Activated CD4-positive, alpha-beta T cell treated with anti-CD3 and anti-CD28 coated beads, Interleukin-2, amount 10 ng/mL, durations not matched to agents 24 days and 14 days (primary cell): Measurements from ENCODE around the gene SLC15A3. TPM values are rescaled to one million over a fixed set of nuclear protein-coding genes. Genes with fewer than 3 reads are reported as not detected.
A peak's percentile ranks its signal among the peaks of the same experiment; 100 is the strongest.

Experiments used
- DNase-seq: peaks from one replicate; pipeline ENCODE4 v3.0.0; 2022
- H3K27ac Mint-ChIP-seq: one replicate; pipeline ENCODE4 v1.8.0; 2022; ENCODE audit warnings: mild to moderate bottlenecking, mixed read lengths
- H3K27me3 Mint-ChIP-seq: one replicate; pipeline ENCODE4 v1.8.0; 2022; ENCODE audit warnings: mixed read lengths
- H3K36me3 Mint-ChIP-seq: one replicate; pipeline ENCODE4 v1.8.0; 2022; ENCODE audit warnings: low read depth, mild to moderate bottlenecking, mixed read lengths
- H3K4me1 Mint-ChIP-seq: one replicate; pipeline ENCODE4 v1.8.0; 2021; ENCODE audit warnings: mixed read lengths
- H3K4me3 Mint-ChIP-seq: one replicate; pipeline ENCODE4 v1.8.0; 2022; ENCODE audit warnings: mild to moderate bottlenecking, moderate library complexity, mixed read lengths
- H3K9me3 Mint-ChIP-seq: one replicate; pipeline ENCODE4 v1.8.0; 2021; ENCODE audit warnings: mixed read lengths
- intact Hi-C: fragments of 100-400 bp; cut with micrococcal nuclease; formaldehyde crosslinking; loops from one replicate; pipeline ENCODE4 v1.15.1; 2023
- total RNA-seq: library from RNA; stranded (reverse); gene quantifications from 2 replicates; pipeline ENCODE4 v1.2.3, GENCODE V29; 2022

SLC15A3 gene
- total RNA-seq, 1 donor from 2014 or later = 4.0 TPM

GRCh38 chr11:60906132-60906972 lies 45.6 kb downstream of the SLC15A3 start, which contains the start of gene PRPF19:
Gene PRPF19 (minus strand): TSS chr11:60906585. CDS start chr11:60906382, 203 bp downstream.
- H3K36me3 Mint-ChIP-seq = peaks cover 27% of the 10 kb centered on the region
- no peaks in the 10 kb centered on the region for H3K9me3 Mint-ChIP-seq
- H3K4me1 Mint-ChIP-seq = peaks cover 29% of the 10 kb centered on the region
- H3K27ac Mint-ChIP-seq = peak within 1 kb of the TSS; percentile 92
- intact Hi-C loops = loop anchor here (1.0 to 2.0 kb wide), 4 partner anchors 9 to 427 kb away; partner anchors contain the start of genes CCDC86, DDB1, TKFC and VPS37C
- DNase-seq = peak; percentile 100
- H3K27me3 Mint-ChIP-seq = peaks cover 5% of the 10 kb centered on the region
- peak within 1 kb of the TSS; percentile 91 for H3K4me3 Mint-ChIP-seq

GRCh38 chr11:60905551-60906113 lies 46.3 kb downstream of the SLC15A3 start:
- no peaks in the 10 kb centered on the region for H3K9me3 Mint-ChIP-seq
- peaks cover 29% of the 10 kb centered on the region for H3K4me1 Mint-ChIP-seq
- peak; percentile 67 for DNase-seq
- peaks cover 5% of the 10 kb centered on the region for H3K27me3 Mint-ChIP-seq
- intact Hi-C loops = loop anchor here (1.0 to 2.0 kb wide), 4 partner anchors 10 to 428 kb away; partner anchors contain the start of genes CCDC86, DDB1, TKFC and VPS37C
- peaks cover 34% of the 10 kb centered on the region for H3K36me3 Mint-ChIP-seq
- peak overlapping the region; percentile 91 for H3K4me3 Mint-ChIP-seq
- H3K27ac Mint-ChIP-seq = peak overlapping the region; percentile 92

GRCh38 chr11:60905047-60905446 lies 46.9 kb downstream of the SLC15A3 start:
- intact Hi-C loops = no loop called here
- DNase-seq = no peak
- no peaks in the 10 kb centered on the region for H3K9me3 Mint-ChIP-seq
- H3K4me3 Mint-ChIP-seq = peak overlapping the region; percentile 91
- peak overlapping the region; percentile 92 for H3K27ac Mint-ChIP-seq
- peaks cover 29% of the 10 kb centered on the region for H3K4me1 Mint-ChIP-seq
- H3K36me3 Mint-ChIP-seq = peaks cover 38% of the 10 kb centered on the region
- peaks cover 5% of the 10 kb centered on the region for H3K27me3 Mint-ChIP-seq

GRCh38 chr11:60902625-60903024 lies 49.4 kb downstream of the SLC15A3 start:
- H3K27ac Mint-ChIP-seq = no peak overlapping the region
- H3K9me3 Mint-ChIP-seq = no peaks in the 10 kb centered on the region
- DNase-seq = no peak
- intact Hi-C loops = no loop called here
- peaks cover 29% of the 10 kb centered on the region for H3K4me1 Mint-ChIP-seq
- H3K36me3 Mint-ChIP-seq = peaks cover 55% of the 10 kb centered on the region
- no peaks in the 10 kb centered on the region for H3K27me3 Mint-ChIP-seq
- no peak overlapping the region for H3K4me3 Mint-ChIP-seq

- Mint-ChIP-seq H3K27ac (no peak overlapping the region), H3K36me3 (peaks cover 70% of the 10 kb centered on the region), H3K4me3 (no peak overlapping the region), H3K9me3 (no peaks in the 10 kb centered on the region), H3K4me1 (peaks cover 21% of the 10 kb centered on the region), H3K27me3 (no peaks in the 10 kb centered on the region)
- intact Hi-C loops = no loop called here
- no peak for DNase-seq
Measured at GRCh38 chr11:60900673-60901404, 51.1 kb downstream of the SLC15A3 start.

GRCh38 chr11:60899977-60900376 lies 52.0 kb downstream of the SLC15A3 start:
- Mint-ChIP-seq H3K27me3 (no peaks in the 10 kb centered on the region), H3K36me3 (peaks cover 71% of the 10 kb centered on the region), H3K27ac (no peak overlapping the region), H3K9me3 (no peaks in the 10 kb centered on the region), H3K4me3 (no peak overlapping the region), H3K4me1 (peaks cover 14% of the 10 kb centered on the region)
- intact Hi-C loops = loop anchor here (1.0 kb wide), 1 partner anchor 69 kb away; no protein-coding TSS in a partner anchor
- DNase-seq = no peak

- Mint-ChIP-seq H3K4me1 (peaks cover 12% of the 10 kb centered on the region), H3K36me3 (peaks cover 73% of the 10 kb centered on the region), H3K9me3 (no peaks in the 10 kb centered on the region), H3K27me3 (no peaks in the 10 kb centered on the region), H3K27ac (peak overlapping the region; percentile 50), H3K4me3 (no peak overlapping the region)
- intact Hi-C loops = loop anchor here (1.0 kb wide), 1 partner anchor 68 kb away; no protein-coding TSS in a partner anchor
- peak; percentile 81 for DNase-seq
Measured at GRCh38 chr11:60899046-60899936, 52.7 kb downstream of the SLC15A3 start.

- Mint-ChIP-seq H3K4me3 (no peak overlapping the region), H3K27me3 (no peaks in the 10 kb centered on the region), H3K4me1 (no peaks in the 10 kb centered on the region), H3K36me3 (peaks cover 68% of the 10 kb centered on the region), H3K27ac (no peak overlapping the region), H3K9me3 (no peaks in the 10 kb centered on the region)
- no peak for DNase-seq
- intact Hi-C loops = no loop called here
Measured at GRCh38 chr11:60897496-60897895, 54.5 kb downstream of the SLC15A3 start.

GRCh38 chr11:60895687-60896086 lies 56.3 kb downstream of the SLC15A3 start:
- H3K4me1 Mint-ChIP-seq = no peaks in the 10 kb centered on the region
- no peak overlapping the region for H3K4me3 Mint-ChIP-seq
- no peak for DNase-seq
- H3K27ac Mint-ChIP-seq = no peak overlapping the region
- no peaks in the 10 kb centered on the region for H3K27me3 Mint-ChIP-seq
- peaks cover 65% of the 10 kb centered on the region for H3K36me3 Mint-ChIP-seq
- H3K9me3 Mint-ChIP-seq = no peaks in the 10 kb centered on the region
- intact Hi-C loops = no loop called here

- H3K27me3 Mint-ChIP-seq = no peaks in the 10 kb centered on the region
- peaks cover 2% of the 10 kb centered on the region for H3K4me1 Mint-ChIP-seq
- no peak overlapping the region for H3K4me3 Mint-ChIP-seq
- no peak for DNase-seq
- no peak overlapping the region for H3K27ac Mint-ChIP-seq
- intact Hi-C loops = no loop called here
- H3K9me3 Mint-ChIP-seq = no peaks in the 10 kb centered on the region
- H3K36me3 Mint-ChIP-seq = peaks cover 51% of the 10 kb centered on the region
Measured at GRCh38 chr11:60891103-60891741, 60.8 kb downstream of the SLC15A3 start.

GRCh38 chr11:60890696-60891095 lies 61.3 kb downstream of the SLC15A3 start:
- Mint-ChIP-seq H3K27ac (no peak overlapping the region), H3K4me3 (no peak overlapping the region), H3K9me3 (no peaks in the 10 kb centered on the region), H3K36me3 (peaks cover 49% of the 10 kb centered on the region), H3K27me3 (no peaks in the 10 kb centered on the region), H3K4me1 (peaks cover 2% of the 10 kb centered on the region)
- intact Hi-C loops = no loop called here
- DNase-seq = no peak

GRCh38 chr11:60889869-60890311 lies 62.1 kb downstream of the SLC15A3 start:
- Mint-ChIP-seq H3K4me1 (peaks cover 2% of the 10 kb centered on the region), H3K36me3 (peaks cover 45% of the 10 kb centered on the region), H3K4me3 (no peak overlapping the region), H3K27ac (no peak overlapping the region), H3K27me3 (no peaks in the 10 kb centered on the region), H3K9me3 (no peaks in the 10 kb centered on the region)
- intact Hi-C loops = no loop called here
- DNase-seq = no peak
